Inferior parietal cortex (tissue), 1 donor: Measurements from ENCODE around the gene VPS13C.
A peak's percentile ranks its signal among the peaks of the same experiment; 100 is the strongest.

Source experiments
- DNase-seq: peaks from one replicate; pipeline ENCODE4 v3.0.0-alpha.2; 2016; ENCODE audit errors: extremely low spot score

The VPS13C gene

GRCh38 chr15:61853195-61853594 lies 207.1 kb downstream of the VPS13C start:
- DNase-seq, result no peak

DNA sequence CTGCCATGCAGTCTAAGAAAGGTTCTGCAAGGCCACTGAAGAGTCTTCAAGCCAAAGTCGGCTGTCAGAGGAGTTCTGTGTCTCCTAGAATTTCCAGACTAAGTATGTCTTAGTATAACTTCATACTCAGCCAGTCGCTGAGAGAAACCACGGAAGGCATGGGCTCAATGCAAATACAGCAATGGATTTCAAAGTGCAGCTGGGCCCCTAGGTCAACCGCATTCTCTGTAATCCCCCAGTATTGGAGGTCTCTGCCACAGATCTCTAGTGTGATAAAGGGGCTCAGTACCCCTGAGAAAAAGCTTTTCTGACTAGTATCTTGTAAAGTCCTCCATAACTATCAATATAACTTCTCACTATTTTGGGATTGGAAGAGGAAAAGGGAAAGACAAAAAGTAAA lies 208.3 kb downstream of the VPS13C start:
- no peak for DNase-seq

- DNase-seq, result no peak
Observed at GRCh38 chr15:61849447-61849846, 210.8 kb downstream of the VPS13C start.

GRCh38 chr15:61841466-61841865 lies 218.8 kb downstream of the VPS13C start:
- DNase-seq, result no peak

- DNase-seq, result no peak
Observed at GRCh38 chr15:61840090-61840489, 220.2 kb downstream of the VPS13C start.

GRCh38 chr15:61839546-61839945 lies 220.7 kb downstream of the VPS13C start:
- no peak for DNase-seq

DNA sequence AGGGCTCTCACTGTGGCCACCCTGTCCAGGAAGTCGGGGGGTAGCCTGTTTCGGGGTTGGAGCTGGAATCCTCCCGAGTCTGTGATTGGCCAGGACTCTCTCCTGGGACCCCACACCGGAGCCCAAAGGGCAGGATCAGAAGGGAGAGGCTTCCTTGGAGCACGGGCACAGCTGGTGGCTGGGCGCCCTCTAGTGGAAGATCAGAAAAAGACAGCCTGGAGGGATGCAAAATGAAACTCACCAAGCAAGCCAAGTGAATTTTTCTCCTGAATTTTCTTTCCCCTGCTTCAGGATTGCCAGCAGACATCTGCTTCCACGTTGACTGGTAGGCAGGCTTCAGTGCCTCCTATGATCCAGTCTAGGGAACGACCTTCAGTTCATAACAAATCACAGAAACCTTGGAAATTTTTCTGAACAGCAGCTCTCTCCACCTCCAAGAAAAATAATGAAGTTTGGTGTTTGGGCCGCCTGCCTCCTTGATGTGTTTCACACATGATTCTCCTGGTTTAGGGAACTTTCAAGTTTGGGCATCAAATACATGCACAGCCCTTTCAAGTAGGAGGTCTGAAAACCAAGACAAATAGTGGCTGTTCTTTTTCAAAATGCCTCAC lies 224.6 kb downstream of the VPS13C start:
- DNase-seq, result peak; percentile 76

DNA sequence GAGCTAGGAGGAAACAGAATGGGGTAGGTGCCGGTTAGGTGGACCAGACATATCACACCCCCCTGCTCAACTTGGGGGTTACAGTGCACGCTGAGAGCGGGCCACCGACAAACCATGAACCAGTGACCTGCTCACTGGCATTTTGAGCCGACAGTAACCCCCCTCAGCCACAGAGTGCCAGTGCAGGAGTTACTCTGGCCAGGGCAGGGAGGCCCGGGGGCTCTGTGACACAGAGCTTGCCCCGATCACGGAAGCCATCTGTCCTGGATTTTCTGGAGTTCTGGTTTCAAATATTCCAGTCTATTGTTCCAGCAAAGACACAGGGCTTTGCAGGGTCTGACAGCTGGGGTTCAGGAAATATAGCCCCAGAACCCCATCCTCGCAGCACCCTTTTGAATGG lies 225.2 kb downstream of the VPS13C start:
- DNase-seq, result no peak

- peak; percentile 94 for DNase-seq
Observed at GRCh38 chr15:61834076-61834697, 226.1 kb downstream of the VPS13C start.

DNA sequence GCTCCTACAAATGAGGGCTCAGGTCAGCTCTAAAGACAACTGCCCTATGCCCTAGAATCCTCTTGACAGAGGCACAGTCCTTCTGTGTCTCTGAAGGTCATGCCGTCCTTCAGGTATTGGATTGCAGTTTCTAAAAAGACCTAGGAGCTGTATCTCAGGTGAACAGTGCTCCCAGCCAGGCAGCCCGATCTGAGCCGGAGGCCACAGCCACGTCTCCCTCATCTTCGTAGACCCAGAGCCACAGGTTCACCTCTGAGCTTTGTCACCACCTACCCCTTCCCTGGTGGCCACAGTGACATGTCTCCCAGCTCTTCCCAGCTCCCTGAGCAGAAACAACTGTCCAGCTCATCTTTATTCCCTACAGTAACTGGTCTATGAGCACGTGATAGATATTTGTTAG lies 228.0 kb downstream of the VPS13C start:
- no peak for DNase-seq

- DNase-seq, result no peak
Observed at GRCh38 chr15:61831505-61831921, 228.7 kb downstream of the VPS13C start.

- DNase-seq, result no peak
Observed at GRCh38 chr15:61830536-61831330, 229.5 kb downstream of the VPS13C start.

DNA sequence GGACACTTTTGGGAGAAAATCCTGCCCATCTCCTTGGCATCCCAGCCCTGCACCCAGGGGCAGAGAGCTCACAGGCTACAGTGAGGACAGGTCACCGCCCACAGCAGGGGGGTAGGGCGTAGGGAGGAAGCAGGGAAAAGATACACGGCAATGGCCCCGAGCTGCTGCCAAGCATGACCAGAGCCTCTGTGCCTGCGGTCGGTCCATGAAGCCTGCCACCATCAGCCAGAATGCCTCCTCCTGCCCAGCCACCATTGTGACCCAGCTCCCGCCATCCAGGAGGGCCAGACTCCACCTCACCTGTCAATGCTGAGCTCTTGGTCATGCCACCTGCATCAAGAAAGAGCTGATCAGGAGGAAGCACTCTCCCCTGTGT lies 230.7 kb downstream of the VPS13C start:
- no peak for DNase-seq

- no peak for DNase-seq
Observed at GRCh38 chr15:61828860-61829513, 231.3 kb downstream of the VPS13C start.

DNA sequence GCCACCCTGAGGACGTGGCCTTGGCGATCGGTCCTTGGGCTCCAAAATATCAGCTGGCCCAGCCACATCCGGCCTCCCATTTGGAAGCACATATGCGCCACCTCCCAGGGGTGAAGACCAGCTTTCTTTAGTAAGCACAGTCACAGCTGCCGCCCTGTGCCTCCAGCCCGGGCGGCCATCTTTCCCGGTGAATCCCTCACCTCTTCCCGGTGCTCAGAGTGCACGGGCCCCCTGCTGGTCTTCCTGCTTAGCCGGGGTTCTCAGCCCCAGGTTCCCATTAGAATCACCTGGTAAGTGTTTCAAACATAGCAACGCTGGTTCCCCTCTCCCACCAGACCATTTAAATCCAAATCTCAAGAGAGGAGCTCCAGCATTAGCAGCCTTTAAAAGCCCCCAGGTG lies 232.2 kb downstream of the VPS13C start:
- no peak for DNase-seq

DNA sequence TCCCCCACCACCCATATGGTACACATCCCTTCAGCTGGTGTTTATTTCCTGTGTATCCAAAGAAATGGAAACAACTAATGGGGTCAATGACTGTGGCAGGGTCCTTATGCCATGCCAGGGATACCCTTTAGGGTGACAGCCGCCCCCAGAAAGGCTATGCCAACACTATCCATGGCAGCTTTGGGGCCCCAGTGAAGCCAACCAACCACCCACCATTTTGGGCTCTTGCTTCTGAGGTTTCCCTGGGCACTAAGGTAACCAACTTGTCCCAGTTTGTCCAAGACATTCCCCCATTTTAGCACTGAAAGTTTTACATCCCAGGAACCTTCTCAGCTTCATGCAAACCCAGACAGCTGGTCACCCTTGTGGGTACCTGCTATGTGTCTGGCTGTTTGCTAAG lies 233.1 kb downstream of the VPS13C start:
- DNase-seq, result no peak

- DNase-seq, result no peak
Observed at GRCh38 chr15:61824291-61824690, 236.0 kb downstream of the VPS13C start.

DNA sequence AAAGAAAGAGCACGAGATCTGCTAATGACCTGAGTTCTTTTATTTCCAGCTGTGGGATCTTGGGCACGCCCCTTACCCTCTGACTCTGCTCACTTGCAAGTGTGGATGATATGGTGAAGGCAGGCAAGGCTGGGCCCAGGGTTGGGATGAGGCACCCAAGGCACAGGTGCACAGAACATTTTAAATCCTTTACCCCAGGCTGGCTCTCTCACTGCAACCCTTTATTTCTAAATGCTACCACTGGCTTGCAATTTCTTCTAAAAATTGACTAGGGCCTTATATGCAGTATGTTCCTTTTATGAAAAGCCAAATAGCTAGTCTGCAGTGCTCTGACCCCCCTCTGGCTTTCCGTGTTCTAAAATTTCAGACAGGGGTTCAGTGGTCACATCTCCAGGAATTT lies 237.7 kb downstream of the VPS13C start:
- no peak for DNase-seq

DNA sequence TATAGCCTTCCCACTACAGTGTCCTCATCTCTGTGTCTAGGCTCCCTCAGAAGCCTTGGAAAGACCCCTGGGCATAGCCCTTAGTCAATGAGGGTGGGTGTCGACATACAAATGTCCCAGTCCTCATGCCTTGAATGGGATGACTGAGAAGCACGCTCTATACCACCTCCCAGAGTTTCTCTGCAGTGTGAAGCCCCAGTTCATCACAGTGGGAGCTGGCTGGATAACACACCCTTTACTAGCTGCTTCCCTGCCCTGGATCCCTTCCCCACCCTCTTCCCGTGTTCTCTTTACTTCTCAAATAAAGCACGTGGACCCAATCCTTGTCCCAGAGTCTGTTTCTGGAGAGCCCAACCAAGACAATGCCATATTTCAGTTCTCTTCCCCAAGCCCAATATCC lies 239.3 kb downstream of the VPS13C start:
- no peak for DNase-seq

GRCh38 chr15:61820212-61820611 lies 240.0 kb downstream of the VPS13C start:
- no peak for DNase-seq

GRCh38 chr15:61819386-61819785 lies 240.9 kb downstream of the VPS13C start:
- DNase-seq, result no peak

- no peak for DNase-seq
Observed at GRCh38 chr15:61818801-61819200, 241.4 kb downstream of the VPS13C start.

DNA sequence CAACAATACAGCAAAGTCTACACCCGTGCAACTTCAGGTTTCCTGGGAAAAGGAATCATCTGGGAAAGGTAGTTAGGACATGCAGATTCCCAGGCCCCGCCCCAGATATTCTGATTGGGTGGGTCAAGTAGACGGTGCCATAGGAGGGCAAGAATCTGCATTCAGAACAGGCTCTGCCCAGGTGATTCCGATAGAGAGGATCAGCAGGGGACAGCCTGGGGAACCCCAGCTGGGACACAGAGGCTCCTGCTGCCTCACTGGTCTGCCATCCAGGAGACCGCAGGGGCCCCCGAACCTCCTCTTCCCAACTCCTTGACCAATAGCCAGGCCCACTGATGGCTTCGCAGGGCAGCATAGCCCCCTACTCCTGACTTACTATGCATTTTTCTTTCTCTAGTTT lies 243.4 kb downstream of the VPS13C start:
- DNase-seq, result no peak
